Skeletal muscle cell (primary cell): Measurements from ENCODE around the gene TXNDC12.
"Not testable (repeated sequence)": the region's sequence is repeated elsewhere in the genome, so short reads cannot be mapped to it uniquely, and the experiment has no call there.

Experiments
- DNase-seq: peaks from one replicate; pipeline ENCODE4 v3.0.0-alpha.2; 2010; ENCODE audit warnings: low read depth
- H3K4me3 ChIP-seq: 2 replicates; pipeline ENCODE4 v1.5.1; 2011; ENCODE audit warnings: low read depth, mild to moderate bottlenecking, control low read depth, low read length, moderate library complexity

Gene TXNDC12

GRCh38 chr1:52006081-52006553 lies 48.9 kb downstream of the TXNDC12 start:
- not testable (repeated sequence) for H3K4me3 ChIP-seq, DNase-seq

DNA sequence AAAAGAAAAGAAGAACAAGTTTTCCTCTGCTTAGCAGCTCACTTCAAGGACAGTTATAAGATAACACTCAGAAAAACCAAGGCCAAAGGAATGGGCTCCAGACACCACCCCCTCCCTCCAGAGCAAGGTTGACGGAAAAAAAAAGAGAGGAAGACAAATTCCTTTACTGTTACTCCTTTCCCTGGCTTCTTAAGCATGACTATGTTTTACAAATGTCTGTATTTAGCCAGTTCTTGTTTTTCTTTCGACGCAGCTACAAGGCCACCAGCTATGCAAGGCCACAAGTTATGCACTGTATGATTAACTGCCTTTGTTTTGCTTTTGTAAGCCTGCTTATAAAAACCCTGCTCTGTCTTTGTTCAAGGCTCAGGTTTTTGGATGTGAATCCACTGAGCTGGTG lies 49.4 kb downstream of the TXNDC12 start:
- H3K4me3 ChIP-seq, result not testable (repeated sequence)
- DNase-seq, result peak; percentile 60

DNA sequence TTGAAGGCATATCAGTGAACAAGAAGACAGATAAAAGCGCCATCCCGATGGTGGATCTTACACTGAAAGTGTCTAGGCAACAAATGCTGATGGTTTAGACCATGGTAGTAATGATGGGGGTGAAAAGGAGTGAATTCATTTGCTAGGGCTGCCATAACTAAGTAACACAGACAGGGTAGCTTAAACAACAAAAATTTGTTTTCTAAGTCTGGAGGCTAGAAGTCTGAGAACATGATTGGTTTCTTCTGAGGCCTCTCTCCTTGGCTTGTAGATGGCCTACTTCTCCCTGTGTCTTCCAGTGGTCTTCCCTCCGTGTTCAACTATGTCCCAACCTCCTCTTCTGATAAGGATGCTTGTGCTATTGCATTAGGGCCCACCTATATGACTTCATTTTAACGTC lies 51.1 kb downstream of the TXNDC12 start:
- DNase-seq, result no peak
- no peak overlapping the region for H3K4me3 ChIP-seq

DNA sequence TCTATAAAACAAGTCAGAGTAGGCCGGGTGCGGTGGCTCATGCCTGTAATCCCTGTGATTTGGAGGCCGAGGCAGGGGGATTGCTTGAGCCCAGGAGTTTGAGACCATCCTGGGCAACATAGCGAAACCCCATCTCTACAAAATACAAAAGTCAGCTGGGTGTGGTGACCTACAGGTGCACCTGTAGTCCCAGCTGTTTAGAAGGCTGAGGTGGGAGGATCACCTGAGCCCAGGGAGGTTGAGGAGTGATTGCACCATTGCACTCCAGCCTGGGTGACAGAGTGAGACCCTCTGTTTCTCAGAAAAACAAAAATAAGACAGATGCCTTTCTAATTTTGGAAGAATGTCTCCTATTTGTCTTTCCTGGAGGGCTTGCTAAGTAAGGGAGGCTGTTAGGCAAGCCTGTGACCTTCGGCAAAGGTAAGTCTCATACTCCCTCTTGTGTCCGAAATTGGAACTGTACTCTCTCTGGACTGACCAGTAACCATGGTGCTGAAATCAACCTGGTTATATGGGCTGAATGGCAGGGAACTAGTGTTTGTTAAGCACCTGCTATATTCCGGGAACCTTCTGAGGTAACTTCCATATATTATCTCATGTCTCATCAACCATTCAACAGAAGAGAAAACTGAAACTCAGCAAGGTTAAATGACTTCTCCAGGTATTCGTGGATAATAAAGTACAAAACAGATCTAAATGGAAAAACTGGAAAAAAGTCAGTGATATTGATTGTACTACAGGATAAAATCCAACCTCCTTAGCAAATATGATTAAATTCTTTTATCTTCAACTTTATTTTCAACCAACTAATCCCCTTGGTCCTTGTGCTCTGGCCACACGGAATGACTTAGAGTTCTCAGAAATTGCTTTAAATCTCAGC lies 52.7 kb downstream of the TXNDC12 start:
- H3K4me3 ChIP-seq, result no peak overlapping the region
- DNase-seq, result peak; percentile 60

DNA sequence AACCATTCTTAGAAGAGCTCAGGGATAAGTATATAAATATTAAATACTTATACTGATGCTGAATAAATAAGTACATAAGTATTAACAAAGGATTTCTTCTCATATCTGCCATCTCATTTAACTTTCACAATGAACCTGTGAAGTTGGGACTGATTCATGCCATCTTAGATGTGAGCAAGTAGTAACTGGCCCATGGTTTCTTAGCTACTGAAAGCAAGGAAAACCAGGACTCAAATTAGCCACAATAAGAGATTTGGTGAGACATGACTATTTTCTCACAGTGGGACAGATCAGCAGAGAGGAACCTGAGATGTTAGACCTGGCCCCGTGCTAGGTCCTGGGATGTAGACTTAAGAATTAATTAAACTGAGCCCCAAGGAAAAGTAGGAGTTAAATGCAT lies 56.3 kb downstream of the TXNDC12 start:
- DNase-seq, result no peak
- H3K4me3 ChIP-seq, result no peak overlapping the region

DNA sequence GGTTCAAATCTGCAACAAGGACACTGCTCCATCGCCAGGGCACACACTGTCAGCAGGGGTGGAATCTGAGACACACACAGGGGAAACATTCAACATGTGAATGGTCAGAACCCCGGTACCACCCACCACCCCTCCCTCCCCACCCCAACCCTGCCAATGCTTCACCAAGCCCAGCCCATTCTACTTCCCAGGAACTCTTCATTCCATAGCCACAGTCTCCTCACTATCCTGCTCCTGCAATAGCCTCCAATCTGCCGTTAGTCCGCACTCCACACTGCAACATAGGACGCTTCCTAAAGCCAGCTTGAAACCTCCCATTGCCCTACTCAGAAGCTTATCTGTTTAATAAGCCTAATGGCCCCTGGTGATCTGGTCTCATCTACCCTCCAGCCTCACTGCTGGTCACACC lies 57.0 kb downstream of the TXNDC12 start:
- no peak for DNase-seq
- H3K4me3 ChIP-seq, result no peak overlapping the region

DNA sequence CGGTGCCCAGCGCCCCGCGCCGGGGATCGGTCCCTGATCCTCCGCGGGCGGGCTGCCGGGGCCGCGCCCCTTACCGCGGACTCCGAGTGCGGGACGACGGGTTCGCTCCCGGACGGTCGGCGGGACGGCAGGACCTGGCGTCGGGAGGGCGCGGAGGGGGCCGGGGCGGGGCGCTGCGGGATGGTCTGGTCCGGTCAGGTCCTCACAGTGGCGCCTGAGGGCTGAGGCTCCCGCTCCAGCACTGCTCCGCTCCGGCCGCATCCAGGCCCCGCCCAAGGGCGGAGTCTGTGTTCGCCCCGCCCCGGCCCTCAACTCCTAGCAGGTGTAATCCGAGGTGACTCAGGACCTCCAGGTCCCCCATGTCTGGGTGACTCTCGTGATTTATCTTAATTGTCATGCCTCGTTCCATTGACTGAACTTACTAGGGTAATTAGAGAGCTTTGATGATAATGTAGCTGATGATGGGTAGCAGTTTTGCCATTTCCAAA lies 64.5 kb downstream of the TXNDC12 start, which contains the start of gene RAB3B:
TSS of gene RAB3B (minus strand) at position 223 of the 488 bp plus-strand sequence. CDS start 13,583 bp downstream, outside the sequence.
- no peak for DNase-seq
- peak within 1 kb of the TSS; percentile 69 for H3K4me3 ChIP-seq

DNA sequence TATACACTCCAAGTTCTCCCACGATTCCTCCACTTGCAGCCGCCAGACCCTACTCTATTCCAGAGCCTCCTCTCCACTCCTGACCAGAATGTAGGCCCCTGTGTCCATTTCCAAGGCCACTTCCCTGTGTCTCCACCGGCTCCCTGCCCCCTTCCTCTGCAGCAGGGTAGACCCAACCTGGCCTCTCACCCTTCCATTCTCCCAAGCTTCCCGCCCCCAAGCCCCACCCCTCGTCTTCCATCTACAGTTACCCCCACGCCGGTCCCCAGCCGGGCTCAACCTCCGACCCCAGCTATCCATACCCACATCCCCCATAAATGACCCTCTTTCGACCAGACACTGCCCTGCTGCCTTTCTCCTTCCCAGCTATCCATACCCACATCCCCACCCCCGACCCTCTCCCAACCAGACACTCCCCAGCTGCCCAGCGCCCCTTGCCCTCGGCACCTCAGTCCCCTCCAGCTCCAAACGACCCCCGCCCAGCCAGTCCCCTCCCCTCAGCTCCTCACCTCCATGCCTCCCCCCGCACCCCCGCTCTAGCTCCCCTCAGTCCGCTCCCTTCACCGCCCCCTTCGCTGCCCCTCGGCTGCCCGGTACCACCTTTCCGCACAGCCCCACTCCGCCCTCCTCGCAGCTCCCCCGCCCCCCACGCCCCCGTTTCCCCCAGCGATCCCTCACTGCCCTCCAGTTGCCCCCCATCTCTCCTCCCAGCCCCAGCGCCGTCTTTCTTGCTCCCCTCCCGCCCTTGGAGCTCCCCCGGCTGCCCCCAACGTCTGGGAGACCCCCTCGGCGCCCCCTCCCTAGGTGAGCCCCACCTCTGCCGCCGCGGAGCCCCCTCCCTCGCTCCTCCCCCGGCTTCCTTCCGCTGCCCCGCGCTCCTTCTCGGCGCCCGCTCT lies 65.2 kb downstream of the TXNDC12 start:
- DNase-seq, result no peak
- peak overlapping the region; percentile 69 for H3K4me3 ChIP-seq

DNA sequence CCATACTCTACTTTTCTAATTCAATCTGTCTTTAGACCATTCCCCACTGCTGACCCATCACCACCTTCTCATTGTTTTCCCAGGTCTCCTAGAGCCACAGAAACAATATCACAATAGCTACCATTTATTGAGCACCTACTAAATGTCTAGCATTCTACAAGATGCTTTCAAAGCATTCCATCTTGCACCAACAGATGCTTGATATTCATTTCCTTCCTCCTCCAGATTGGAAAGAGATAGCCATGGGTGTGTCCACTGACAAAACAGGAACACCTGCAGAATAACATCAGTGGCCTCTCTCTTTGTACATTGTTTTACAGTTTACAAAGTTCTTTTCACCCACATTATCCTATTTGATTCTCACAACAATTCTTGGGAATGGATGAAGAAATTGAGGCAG lies 66.7 kb downstream of the TXNDC12 start:
- no peak overlapping the region for H3K4me3 ChIP-seq
- DNase-seq, result no peak

GRCh38 chr1:51986718-51987117 lies 68.3 kb downstream of the TXNDC12 start:
- H3K4me3 ChIP-seq, result no peak overlapping the region
- DNase-seq, result no peak

DNA sequence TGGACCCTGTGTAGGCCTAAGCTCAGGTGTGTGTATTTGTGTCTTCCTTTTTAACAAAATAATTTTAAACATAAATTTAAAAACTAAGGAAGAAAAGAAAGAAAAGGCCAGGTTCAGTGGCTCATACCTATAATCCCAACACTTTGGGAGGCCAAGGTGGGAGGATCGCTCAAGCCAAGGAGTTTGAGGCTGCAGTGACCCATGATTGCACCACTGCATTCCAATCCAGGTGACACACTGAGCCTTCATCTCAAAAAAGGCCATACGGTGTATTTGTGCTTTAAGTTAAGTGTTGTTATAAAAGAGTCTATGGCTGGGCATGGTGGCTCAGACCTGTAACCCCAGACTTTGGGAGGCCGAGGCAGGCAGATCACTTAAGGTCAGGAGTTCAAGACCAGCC lies 72.8 kb downstream of the TXNDC12 start:
- H3K4me3 ChIP-seq, result no peak overlapping the region

GRCh38 chr1:51981555-51981954 lies 73.4 kb downstream of the TXNDC12 start:
- no peak for DNase-seq
- no peak overlapping the region for H3K4me3 ChIP-seq

More for the DNA sequence above, 72.8 kb downstream of the TXNDC12 start:
- no peak for DNase-seq

GRCh38 chr1:51978099-51978498 lies 76.9 kb downstream of the TXNDC12 start:
- H3K4me3 ChIP-seq, result no peak overlapping the region
- no peak for DNase-seq

- no peak for DNase-seq
- no peak overlapping the region for H3K4me3 ChIP-seq
Observed at GRCh38 chr1:51976846-51977602, 78.0 kb downstream of the TXNDC12 start.

- no peak for DNase-seq
Observed at GRCh38 chr1:51973587-51974474, 81.2 kb downstream of the TXNDC12 start.

More at GRCh38 chr1:51973587-51974474, 81.2 kb downstream of the TXNDC12 start:
- no peak overlapping the region for H3K4me3 ChIP-seq
